Gastrocnemius medialis (tissue), 4 donors: ENCODE results near the gene HOXC11. TPM values are rescaled to one million over a fixed set of nuclear protein-coding genes. Genes with fewer than 3 reads are reported as not detected.

Experiments used
- ATAC-seq, 2 donors: fragments of 150-250 bp; one replicate each; pipeline ENCODE4 v1.9.1; 2016
- DNase-seq, 2 donors: peaks; one replicate each; pipeline ENCODE4 v3.0.0-alpha.2; 2019
- H3K27ac ChIP-seq, 4 donors: fragments of 200-600 bp; sonication (generic); 1 replicate in 1 of 4; 2 replicates in 3 of 4; pipeline ENCODE4 v1.5.1; 2016 to 2018; ENCODE audit warnings: mild to moderate bottlenecking in 2 of 4, moderate library complexity in 1 of 4
- H3K27me3 ChIP-seq, 3 donors: fragments of 200-600 bp; sonication (generic) in 2 of 3; 1 replicate in 1 of 3; 2 replicates in 2 of 3; pipeline versions ENCODE4 v1.5.1 to v1.6.0; 2016 to 2019; ENCODE audit warnings: mild to moderate bottlenecking in 1 of 3, moderate library complexity in 1 of 3
- H3K36me3 ChIP-seq, 2 donors: fragments of 200-600 bp; sonication (generic) in 1 of 2; one replicate each; pipeline ENCODE4 v1.5.1; 2017 to 2018
- H3K4me1 ChIP-seq, 2 donors: fragments of 200-600 bp; sonication (generic) in 1 of 2; one replicate each; pipeline ENCODE4 v1.5.1; 2016 to 2017; ENCODE audit warnings: mild to moderate bottlenecking in 2 of 2
- H3K4me3 ChIP-seq, 4 donors: fragments of 200-600 bp; sonication (generic) in 3 of 4; 1 replicate in 1 of 4; 2 replicates in 3 of 4; pipeline ENCODE4 v1.5.1; 2016 to 2019; ENCODE audit warnings: mild to moderate bottlenecking in 2 of 4
- H3K9me3 ChIP-seq, 3 donors: fragments of 200-600 bp; sonication (generic) in 2 of 3; 1 replicate in 1 of 3; 2 replicates in 2 of 3; pipeline ENCODE4 v1.5.1; 2016 to 2019
- CTCF ChIP-seq, 5 experiments: fragments of 450-650 bp in 3 of 5; fragments of 200-600 bp in 2 of 5; sonication (generic) in 2 of 5; IDR thresholded peaks in 4 of 5; conservative IDR thresholded peaks in 1 of 5; 1 replicate in 4 of 5; 2 replicates in 1 of 5; pipeline ENCODE4 v1.5.1; 2016 to 2019; ENCODE audit warnings: antibody characterized with exemption in 5 of 5, mild to moderate bottlenecking in 3 of 5, moderate library complexity in 3 of 5
- POLR2A ChIP-seq, 2 donors: fragments of 450-650 bp; IDR thresholded peaks; one replicate each; pipeline ENCODE4 v1.6.1; 2017; ENCODE audit warnings: antibody characterized with exemption in 2 of 2, mild to moderate bottlenecking in 2 of 2, moderate library complexity in 2 of 2
- in situ Hi-C, 4 donors: fragments of 200-750 bp; cut with MboI; loops; one replicate each; pipeline versions ENCODE4 v1.15.0 to v1.8.0; 2017; ENCODE audit warnings: low sequenced_read_pairs in 4 of 4
- intact Hi-C: fragments of 100-400 bp; cut with DNase I; formaldehyde crosslinking; loops from one replicate; pipeline ENCODE4 v1.15.1; 2023; ENCODE audit warnings: low total_unique reads
- total RNA-seq, 4 donors: library from RNA; depleted of rRNA; stranded (reverse); fragments of >200 nt; gene quantifications; one replicate each; pipeline versions ENCODE4 v1.1.0 to v1.2.3, GENCODE V29; 2016

Gene HOXC11
- total RNA-seq, 4 donors from 2014 or later = 0.24 to 1.1 (median 0.44) TPM

GRCh38 chr12:53988541-53989226 is 15.8 kb downstream of the HOXC11 start:
- Histone ChIP-seq H3K9me3 (no peaks in the 10 kb centered on the region), H3K27me3 (peaks cover 0 to 5% (median 0%) of the 10 kb centered on the region in 3 donors), H3K4me3 (peak overlapping the region; percentile 36 to 53 (median 47)), H3K36me3 (no peaks in the 10 kb centered on the region), H3K4me1 (peaks cover 62 to 63% of the 10 kb centered on the region in 2 donors), H3K27ac (peak overlapping the region; percentile 94 to 100 (median 98))
- DNase-seq (no peak), ATAC-seq (no peak)
- in situ Hi-C loops = loop anchor here (10.0 to 25.0 kb wide), 4 partner anchors 216 to 1724 kb away; partner anchors contain the start of genes GPR84 (in 2 of the 4), BLOC1S1 (in 1 of the 4), ITGA7 (in 1 of the 4) and RDH5 (in 1 of the 4)
- no peak for TF ChIP-seq CTCF (IDR thresholded peaks at IDR 0.05 in 4 of 5, conservative IDR thresholded peaks at IDR 0.05 in 1 of 5)
- TF ChIP-seq POLR2A (IDR thresholded peaks at IDR 0.05) = no peak
- intact Hi-C loops = loop anchor here (5.0 kb wide), 1 partner anchor 294 kb away; the partner anchor contains the start of genes CBX5 and HNRNPA1

- in situ Hi-C loops (loop anchor here (10.0 to 25.0 kb wide), 4 partner anchors 215 to 1723 kb away; partner anchors contain the start of genes GPR84 (in 2 of the 4), BLOC1S1 (in 1 of the 4), ITGA7 (in 1 of the 4) and RDH5 (in 1 of the 4)), intact Hi-C loops (loop anchor here (5.0 to 10.0 kb wide), 3 partner anchors 293 to 1735 kb away; partner anchors contain the start of genes CBX5, CD63, HNRNPA1 and RDH5)
- no peaks in the 10 kb centered on the region for H3K27me3 ChIP-seq
- TF ChIP-seq CTCF (IDR thresholded peaks at IDR 0.05 in 4 of 5, conservative IDR thresholded peaks at IDR 0.05 in 1 of 5) (peak in 4 of 5 experiments; percentile 3 to 48 (median 28)), POLR2A (IDR thresholded peaks at IDR 0.05) (no peak)
- no peaks in the 10 kb centered on the region for H3K36me3 ChIP-seq
- H3K4me1 ChIP-seq = peaks cover 63% of the 10 kb centered on the region in 2 donors
- DNase-seq (no peak), ATAC-seq (no peak)
- no peaks in the 10 kb centered on the region for H3K9me3 ChIP-seq
- H3K4me3 ChIP-seq = peak overlapping the region; percentile 36 to 53 (median 47)
- H3K27ac ChIP-seq = peak overlapping the region; percentile 94 to 100 (median 98)
Measured at GRCh38 chr12:53989227-53990113, 16.5 kb downstream of the HOXC11 start.

GRCh38 chr12:53990311-53991076 is 17.6 kb downstream of the HOXC11 start:
- in situ Hi-C loops (loop anchor here in 3 of 4 donors (25.0 kb wide), 3 partner anchors 222 to 1722 kb away; partner anchors contain the start of genes GPR84 (in 2 of the 3), BLOC1S1 (in 1 of the 3), ITGA7 (in 1 of the 3) and RDH5 (in 1 of the 3)), intact Hi-C loops (loop anchor here (10.0 kb wide), 2 partner anchors 946 to 1734 kb away; partner anchors contain the start of genes CD63 and RDH5)
- DNase-seq (no peak), ATAC-seq (no peak)
- no peak for TF ChIP-seq CTCF (IDR thresholded peaks at IDR 0.05 in 4 of 5, conservative IDR thresholded peaks at IDR 0.05 in 1 of 5)
- no peak for TF ChIP-seq POLR2A (IDR thresholded peaks at IDR 0.05)
- Histone ChIP-seq H3K36me3 (no peaks in the 10 kb centered on the region), H3K4me1 (peaks cover 63% of the 10 kb centered on the region in 2 donors), H3K9me3 (no peaks in the 10 kb centered on the region), H3K4me3 (peak overlapping the region; percentile 43 to 56 (median 47)), H3K27me3 (no peaks in the 10 kb centered on the region), H3K27ac (peak overlapping the region; percentile 94 to 100 (median 98))
